K562 (cell line): Measurements from ENCODE around the gene SIRT5. TPM values are rescaled to one million over a fixed set of nuclear protein-coding genes. Genes with fewer than 3 reads are reported as not detected.
A peak's percentile ranks its signal among the peaks of the same experiment; 100 is the strongest.

Source experiments
- ARID3A ChIP-seq: IDR thresholded peaks from 2 replicates; pipeline ENCODE4 v1.6.1; 2012; ENCODE audit warnings: low read depth, low read length, improper control_type of control experiment, borderline replicate concordance
- ARID4B ChIP-seq: sonication (generic); formaldehyde crosslinking; IDR thresholded peaks from 2 replicates; pipeline ENCODE4 v1.8.0; 2022; ENCODE audit warnings: mild to moderate bottlenecking, missing genetic modification reagents
- CTCF ChIP-seq, 3 experiments: IDR thresholded peaks in 2 of 3; conservative IDR thresholded peaks in 1 of 3; 2 replicates each; pipeline ENCODE4 v1.5.1; 2011 to 2012; ENCODE audit warnings: low read length in 3 of 3, mild to moderate bottlenecking in 3 of 3, control low read depth in 2 of 3, improper control_type of control experiment in 1 of 3, inconsistent platforms in 1 of 3, low read depth in 1 of 3, mixed read lengths in 1 of 3, moderate library complexity in 1 of 3; ENCODE audit not compliant: insufficient read depth in 2 of 3
- EGR1 ChIP-seq: fragments of 450-650 bp; conservative IDR thresholded peaks from 2 replicates; pipeline ENCODE4 v1.6.1; 2017; ENCODE audit warnings: mild to moderate bottlenecking
- NFXL1 ChIP-seq: fragments of 450-650 bp; formaldehyde crosslinking; IDR thresholded peaks from 2 replicates; pipeline ENCODE4 v1.4.0; 2021; ENCODE audit warnings: mild to moderate bottlenecking
- PHB ChIP-seq: fragments of 250-450 bp; sonication (Bioruptor Pico); IDR thresholded peaks from 2 replicates; pipeline ENCODE4 v1.5.0; 2021
- RBM17 ChIP-seq: fragments of 200-400 bp; formaldehyde crosslinking; IDR thresholded peaks from 2 replicates; pipeline ENCODE4 v1.6.1; 2017; ENCODE audit warnings: low read depth, mild to moderate bottlenecking, low read length, borderline replicate concordance
- SAP30 ChIP-seq: fragments of 200-600 bp; sonication (generic); IDR thresholded peaks from 2 replicates; pipeline ENCODE4 v1.6.1; 2012; ENCODE audit warnings: borderline replicate concordance, low read depth, mild to moderate bottlenecking, moderate library complexity, low read length, control low read depth, inconsistent platforms; ENCODE audit not compliant: insufficient read depth, poor library complexity, severe bottlenecking
- SNAPC5 ChIP-seq: fragments of 250-450 bp; sonication (Bioruptor Pico); IDR thresholded peaks from 2 replicates; pipeline ENCODE4 v1.8.0; 2021; ENCODE audit warnings: moderate library complexity, mild to moderate bottlenecking, inconsistent platforms
- SRSF1 ChIP-seq: fragments of 200-400 bp; formaldehyde crosslinking; IDR thresholded peaks from 2 replicates; pipeline ENCODE4 v1.6.1; 2017; ENCODE audit warnings: mild to moderate bottlenecking, low read depth, low read length, moderate library complexity
- XRCC3 ChIP-seq: fragments of 450-650 bp; IDR thresholded peaks from 2 replicates; pipeline ENCODE4 v1.6.1; 2017; ENCODE audit warnings: mild to moderate bottlenecking, moderate library complexity
- ZEB2 ChIP-seq: fragments of 450-650 bp; IDR thresholded peaks from 2 replicates; pipeline ENCODE4 v1.6.1; 2016
- ZFX ChIP-seq: sonication (generic); formaldehyde crosslinking; IDR thresholded peaks from 2 replicates; pipeline ENCODE4 v1.8.0; 2022; ENCODE audit warnings: mild to moderate bottlenecking, missing genetic modification reagents, moderate library complexity
- ZNF280B ChIP-seq: fragments of 250-450 bp; sonication (Bioruptor Pico); IDR thresholded peaks from 2 replicates; pipeline ENCODE4 v1.5.1; 2021; ENCODE audit warnings: mild to moderate bottlenecking
- ZNF77 ChIP-seq: fragments of 250-450 bp; sonication (Bioruptor Pico); IDR thresholded peaks from 2 replicates; pipeline ENCODE4 v1.5.0; 2020
- polyA plus RNA-seq, 8 experiments: library from polyadenylated mRNA; depleted of rRNA in 4 of 8; stranded (reverse) in 5 of 8; unstranded in 3 of 8; fragments of >200 nt; fragmentation: Nextera tagmentation in 2 of 8; fragmentation: Illumina TruSeq in 1 of 8; extraction: Ambion mirVana in 2 of 8; extraction: Trizol in 1 of 8; gene quantifications; 2 replicates each; pipeline versions ENCODE4 v1.2.1 to v1.2.3, GENCODE V29; 2011 to 2014; ENCODE audit warnings: inconsistent platforms in 1 of 8, missing spikeins in 1 of 8
- total RNA-seq, 7 experiments: library from RNA; depleted of rRNA in 6 of 7; stranded (reverse); fragments of >200 nt in 6 of 7; fragmentation: Illumina TruSeq in 2 of 7; extraction: Trizol in 2 of 7; gene quantifications; 2 replicates each; pipeline versions ENCODE4 v1.2.1 to v1.2.3, GENCODE V29; 2011 to 2021; ENCODE audit warnings: low replicate concordance in 1 of 7

The SIRT5 gene
- total and polyA plus RNA-seq, 9 of the 15 experiments (the other 6 are each of a cell fraction or from before 2014, with no cell fraction given) = 2.1 to 15.7 (median 11.4) TPM

- peak; percentile 92; the same call in 1 of the 2 replicates for TF ChIP-seq ARID3A
- peak in 2 of 3 experiments; percentile 67 to 91; a peak in 4 of 6 replicates for TF ChIP-seq CTCF (IDR thresholded peaks at IDR 0.05 in 2 of 3, conservative IDR thresholded peaks at IDR 0.05 in 1 of 3; ENCODE audit: insufficient read depth in 2 of 3, low read depth in 1 of 3, low read length in 3 of 3)
- TF ChIP-seq EGR1 = no peak
- no peak for TF ChIP-seq PHB (CRISPR knock-in tag)
- TF ChIP-seq ZEB2 = 0 out of 2 replicates have a peak, but pooled peaks have one; percentile 11
- TF ChIP-seq ZFX (CRISPR knock-in tag) = no peak
- TF ChIP-seq SRSF1 = no peak
- TF ChIP-seq ARID4B (CRISPR knock-in tag) = no peak
- no peak for TF ChIP-seq XRCC3
- no peak for TF ChIP-seq SNAPC5
- no peak for TF ChIP-seq ZNF280B (CRISPR knock-in tag)
- TF ChIP-seq NFXL1 (CRISPR knock-in tag) = no peak
- TF ChIP-seq SAP30 = no peak
- TF ChIP-seq RBM17 = no peak
- TF ChIP-seq ZNF77 (CRISPR knock-in tag) = no peak
- TF ChIP-seq, all 486 proteins: peak for 16
Measured at GRCh38 chr6:13575377-13575775, 975 bp downstream of the SIRT5 start (continued).
